ENCODE measurements around the gene RGL1. TPM values are rescaled to one million over a fixed set of nuclear protein-coding genes. Genes with fewer than 3 reads are reported as not detected.

The RGL1 gene
- 10 to 100 TPM in 3 of 4 donors, 1 to 10 TPM in 1; 9.3 to 36.3 (median 16.3) TPM for total RNA-seq

- WGBS, 2 donors: 0 to 1% methylated on average over 52 to 55 of the region's 58 CpGs
- Histone ChIP-seq H3K4me1 (peaks cover 4 to 9% of the 10 kb centered on the region in 2 donors), H3K4me3 (replicated peaks in 1 of 3) (peak within 1 kb of the TSS in 2 of 3 donors; percentile 47 to 48), H3K27ac (peak within 1 kb of the TSS; percentile 5 to 66 (median 60)), H3K9me3 (no peaks in the 10 kb centered on the region), H3K36me3 (no peaks in the 10 kb centered on the region), H3K27me3 (no peaks in the 10 kb centered on the region)
- intact Hi-C loops (cut with DNase I): no loop called here
- TF ChIP-seq POLR2A (IDR thresholded peaks at IDR 0.05) (peak; percentile 12 to 68), CTCF (IDR thresholded peaks at IDR 0.05) (no peak)
- peak; percentile 57 to 61 for DNase-seq
Observed at GRCh38 chr1:183804916-183805841, at the start of gene RGL1. Gene RGL1, plus strand, starts transcription at chr1:183805120. Its CDS starts 178 bp downstream, at chr1:183805298.

DNA sequence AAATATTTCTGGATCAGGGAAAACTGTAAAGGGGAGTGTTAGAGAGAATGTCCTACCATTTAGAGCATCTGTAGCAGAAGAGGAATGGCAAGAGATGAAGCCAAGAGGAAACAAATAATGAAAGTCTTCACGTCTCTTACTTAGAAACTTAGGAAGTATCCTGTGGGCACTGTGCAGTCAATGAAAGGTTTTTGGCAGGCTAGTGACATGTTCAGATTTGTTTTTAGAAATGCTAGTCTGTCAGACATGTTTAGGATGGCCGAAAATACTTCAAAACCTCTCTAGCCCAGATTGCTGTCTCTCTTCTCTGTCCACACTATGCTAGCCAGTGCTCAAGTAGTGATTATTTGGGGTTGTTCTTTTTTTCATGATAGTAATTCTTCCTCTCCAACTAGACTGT, 48.6 kb upstream of the RGL1 start:
- Histone ChIP-seq H3K36me3 (no peaks in the 10 kb centered on the region), H3K27me3 (no peaks in the 10 kb centered on the region), H3K9me3 (no peaks in the 10 kb centered on the region), H3K4me1 (peaks cover 7 to 13% of the 10 kb centered on the region in 2 donors), H3K4me3 (replicated peaks in 1 of 3) (no peak overlapping the region), H3K27ac (no peak overlapping the region)
- WGBS, 2 donors: 89 to 92% methylated on average over 2 of the region's 2 CpGs
- no peak for DNase-seq
- intact Hi-C loops (cut with DNase I): no loop called here
- TF ChIP-seq POLR2A (IDR thresholded peaks at IDR 0.05): no peak
- TF ChIP-seq CTCF (IDR thresholded peaks at IDR 0.05): no peak

DNA sequence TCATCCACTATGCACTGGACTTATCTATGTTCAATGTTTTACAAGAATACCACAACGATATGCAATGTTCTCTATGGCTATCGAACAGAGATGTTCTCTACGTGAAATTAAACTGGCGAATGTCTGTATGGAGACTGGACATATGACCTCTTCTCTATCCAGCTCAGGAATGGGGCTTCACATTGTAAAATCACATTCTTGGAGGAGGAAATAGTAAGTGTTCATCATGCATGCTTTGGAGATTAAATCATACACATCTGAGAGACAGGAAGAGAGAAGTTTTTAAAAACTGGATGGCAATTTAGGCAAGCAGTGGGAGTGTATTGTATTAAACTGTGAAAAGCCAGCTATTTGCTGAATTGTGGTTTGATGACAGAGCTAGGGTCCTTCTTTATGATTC, 47.9 kb upstream of the RGL1 start:
- TF ChIP-seq CTCF (IDR thresholded peaks at IDR 0.05) (no peak), POLR2A (IDR thresholded peaks at IDR 0.05) (no peak)
- intact Hi-C loops (cut with DNase I): no loop called here
- DNase-seq: no peak
- Histone ChIP-seq H3K36me3 (no peaks in the 10 kb centered on the region), H3K27ac (no peak overlapping the region), H3K9me3 (no peaks in the 10 kb centered on the region), H3K4me1 (peaks cover 7 to 13% of the 10 kb centered on the region in 2 donors), H3K27me3 (no peaks in the 10 kb centered on the region), H3K4me3 (replicated peaks in 1 of 3) (no peak overlapping the region)
- 71 to 82% methylated on average over 4 of the region's 4 CpGs for WGBS, 2 donors

DNA sequence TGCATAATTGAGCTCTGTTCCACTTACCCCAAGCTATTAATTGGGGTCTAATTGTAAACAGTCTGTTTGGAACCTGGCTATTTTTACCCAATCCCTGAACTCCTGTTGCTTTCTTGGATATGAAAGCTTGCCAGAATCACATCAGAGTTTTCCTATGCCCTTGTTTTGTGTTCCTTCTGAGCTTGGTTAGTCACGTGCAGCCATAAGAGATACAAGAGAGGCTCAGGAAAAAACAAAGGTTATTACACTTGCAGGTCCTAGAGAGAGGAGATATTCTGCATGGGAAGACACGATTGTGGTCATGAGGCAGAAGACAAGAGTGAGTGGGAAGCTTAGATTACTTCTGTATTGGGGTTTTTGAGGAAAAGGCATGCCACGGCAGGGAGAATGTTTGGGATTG, 46.0 kb upstream of the RGL1 start:
- H3K36me3 ChIP-seq: no peaks in the 10 kb centered on the region
- H3K27me3 ChIP-seq: no peaks in the 10 kb centered on the region
- 36 to 50% methylated on average over 3 of the region's 3 CpGs for WGBS, 2 donors
- H3K4me3 ChIP-seq (replicated peaks in 1 of 3): no peak overlapping the region
- no peak for TF ChIP-seq CTCF (IDR thresholded peaks at IDR 0.05)
- no peak for TF ChIP-seq POLR2A (IDR thresholded peaks at IDR 0.05)
- H3K27ac ChIP-seq: no peak overlapping the region
- H3K4me1 ChIP-seq: peaks cover 7 to 13% of the 10 kb centered on the region in 2 donors
- intact Hi-C loops (cut with DNase I): no loop called here
- no peaks in the 10 kb centered on the region for H3K9me3 ChIP-seq
- no peak for DNase-seq

GRCh38 chr1:183760661-183761060, 44.3 kb upstream of the RGL1 start:
- DNase-seq: no peak
- no peak for TF ChIP-seq POLR2A (IDR thresholded peaks at IDR 0.05)
- TF ChIP-seq CTCF (IDR thresholded peaks at IDR 0.05): no peak
- H3K4me3 ChIP-seq (replicated peaks in 1 of 3): no peak overlapping the region
- intact Hi-C loops (cut with DNase I): no loop called here
- H3K27me3 ChIP-seq: no peaks in the 10 kb centered on the region
- no peaks in the 10 kb centered on the region for H3K36me3 ChIP-seq
- peaks cover 7 to 13% of the 10 kb centered on the region in 2 donors for H3K4me1 ChIP-seq
- no peaks in the 10 kb centered on the region for H3K9me3 ChIP-seq
- 86 to 88% methylated on average over 2 of the region's 2 CpGs for WGBS, 2 donors
- H3K27ac ChIP-seq: no peak overlapping the region
